Lower leg skin (tissue), 3 donors: ENCODE results near the gene F10.

Experiments
- CTCF ChIP-seq, 3 donors: fragments of 450-650 bp; IDR thresholded peaks; one replicate each; pipeline ENCODE4 v1.5.1; 2016; ENCODE audit warnings: antibody characterized with exemption in 3 of 3, mild to moderate bottlenecking in 3 of 3, moderate library complexity in 2 of 3
- POLR2A ChIP-seq, 2 donors: fragments of 450-650 bp; IDR thresholded peaks; one replicate each; pipeline ENCODE4 v1.6.1; 2016 to 2017; ENCODE audit warnings: antibody characterized with exemption in 2 of 2, mild to moderate bottlenecking in 1 of 2, moderate library complexity in 1 of 2

GRCh38 chr13:113151745-113152690 lies 29.4 kb downstream of the F10 start:
- TF ChIP-seq CTCF (IDR thresholded peaks at IDR 0.05) (no peak), POLR2A (IDR thresholded peaks at IDR 0.05) (no peak)
